Mucosa of descending colon (tissue), 3 donors: ENCODE data around the gene CCDC40. TPM values are rescaled to one million over a fixed set of nuclear protein-coding genes. Genes with fewer than 3 reads are reported as not detected.
A peak's percentile ranks its signal among the peaks of the same experiment; 100 is the strongest.

ENCODE experiments used
- ATAC-seq: fragments of 200-7000 bp; cut with Tn5 transposase; one replicate; pipeline ENCODE4 v1.9.1; 2020; ENCODE audit warnings: mild to moderate bottlenecking, moderate library complexity
- DNase-seq, 3 donors: peaks; one replicate each; pipeline ENCODE4 v3.0.0-alpha.2; 2020
- H3K36me3 ChIP-seq: fragments of 200-600 bp; one replicate; pipeline ENCODE4 v1.8.0; 2021; ENCODE audit warnings: low read depth, mild to moderate bottlenecking
- H3K4me1 ChIP-seq: fragments of 200-600 bp; one replicate; pipeline ENCODE4 v1.8.0; 2021; ENCODE audit warnings: low read depth, mild to moderate bottlenecking
- H3K4me3 ChIP-seq: fragments of 200-600 bp; one replicate; pipeline ENCODE4 v1.8.0; 2021; ENCODE audit warnings: mild to moderate bottlenecking
- H3K9me3 ChIP-seq: fragments of 200-600 bp; one replicate; pipeline ENCODE4 v1.8.0; 2021; ENCODE audit warnings: mild to moderate bottlenecking
- intact Hi-C, 2 donors: fragments of 100-400 bp; cut with DNase I in 1 of 2; cut with micrococcal nuclease in 1 of 2; formaldehyde crosslinking; loops; one replicate each; pipeline versions ENCODE4 v1.11.0 to v1.11.1; 2022; cut with DNase I, micrococcal nuclease
- total RNA-seq, 3 donors: library from RNA; stranded (reverse); fragmentation: NEBNext Ultra II Directional in 2 of 3; extraction: Animal tissue kit (Norgen Biotek cat#: 25700) in 2 of 3; gene quantifications; one replicate each; pipeline versions ENCODE4 v1.2.1 to v1.2.4, GENCODE V29; 2021 to 2023
- TF ChIP-seq, protein P1 (sequence below): fragments of 200-600 bp; IDR thresholded peaks from one replicate; pipeline ENCODE4 v1.8.0; 2022; ENCODE audit warnings: antibody characterized with exemption, mild to moderate bottlenecking
- donor health status: DM: no; HTN: no; CAD: no; lungs with moderate emphysema.
- donor health status: DM: no; HTN: no; CAD: no.
- donor health status: DM: no; HTN: yes; CAD: no.

Gene CCDC40
- total RNA-seq, 3 donors from 2014 or later: 2.1 to 5.9 (median 2.7) TPM

DNA sequence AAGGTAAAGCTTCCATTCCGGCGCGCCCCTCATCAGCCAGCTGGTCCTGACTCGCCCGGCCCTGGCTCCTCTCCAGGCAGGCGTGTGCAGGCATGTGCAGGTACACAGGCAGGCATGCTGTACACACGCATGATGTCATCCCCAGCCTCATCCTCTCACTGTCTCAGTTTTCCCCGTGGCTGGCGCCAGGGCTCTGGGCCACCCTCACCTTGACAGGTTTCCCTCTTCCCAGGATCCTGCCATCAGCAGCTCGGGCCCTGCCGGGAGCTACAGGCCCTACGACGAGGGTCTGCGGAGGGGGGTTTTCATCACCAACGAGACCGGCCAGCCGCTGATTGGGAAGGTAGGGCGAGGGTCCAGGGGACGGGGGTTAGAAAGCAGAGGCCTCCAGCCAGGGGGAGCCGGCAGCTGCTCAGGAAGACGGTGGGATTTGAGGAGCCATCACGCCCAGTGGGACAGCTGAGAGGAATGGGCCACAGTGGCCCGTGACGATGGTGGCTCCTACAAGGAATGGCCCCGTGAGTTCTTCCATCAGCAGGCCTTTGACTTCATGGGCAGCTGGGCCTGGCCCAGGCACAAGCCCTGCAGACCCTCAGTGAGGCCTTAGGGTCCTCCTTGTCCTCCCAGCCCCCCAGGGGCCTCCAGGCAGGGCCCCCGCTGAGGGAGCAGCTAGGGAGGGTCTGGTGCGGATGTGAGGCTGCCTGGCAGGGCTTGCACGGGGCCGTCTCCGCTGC is 73.4 kb downstream of the CCDC40 start:
- TF ChIP-seq, protein P1, sequence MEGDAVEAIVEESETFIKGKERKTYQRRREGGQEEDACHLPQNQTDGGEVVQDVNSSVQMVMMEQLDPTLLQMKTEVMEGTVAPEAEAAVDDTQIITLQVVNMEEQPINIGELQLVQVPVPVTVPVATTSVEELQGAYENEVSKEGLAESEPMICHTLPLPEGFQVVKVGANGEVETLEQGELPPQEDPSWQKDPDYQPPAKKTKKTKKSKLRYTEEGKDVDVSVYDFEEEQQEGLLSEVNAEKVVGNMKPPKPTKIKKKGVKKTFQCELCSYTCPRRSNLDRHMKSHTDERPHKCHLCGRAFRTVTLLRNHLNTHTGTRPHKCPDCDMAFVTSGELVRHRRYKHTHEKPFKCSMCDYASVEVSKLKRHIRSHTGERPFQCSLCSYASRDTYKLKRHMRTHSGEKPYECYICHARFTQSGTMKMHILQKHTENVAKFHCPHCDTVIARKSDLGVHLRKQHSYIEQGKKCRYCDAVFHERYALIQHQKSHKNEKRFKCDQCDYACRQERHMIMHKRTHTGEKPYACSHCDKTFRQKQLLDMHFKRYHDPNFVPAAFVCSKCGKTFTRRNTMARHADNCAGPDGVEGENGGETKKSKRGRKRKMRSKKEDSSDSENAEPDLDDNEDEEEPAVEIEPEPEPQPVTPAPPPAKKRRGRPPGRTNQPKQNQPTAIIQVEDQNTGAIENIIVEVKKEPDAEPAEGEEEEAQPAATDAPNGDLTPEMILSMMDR: no peak
- DNase-seq: no peak
- intact Hi-C loops: no loop called here
- ATAC-seq: no peak
- Histone ChIP-seq H3K4me1 (no peaks in the 10 kb centered on the region), H3K4me3 (no peak overlapping the region), H3K9me3 (no peaks in the 10 kb centered on the region), H3K36me3 (no peaks in the 10 kb centered on the region)

DNA sequence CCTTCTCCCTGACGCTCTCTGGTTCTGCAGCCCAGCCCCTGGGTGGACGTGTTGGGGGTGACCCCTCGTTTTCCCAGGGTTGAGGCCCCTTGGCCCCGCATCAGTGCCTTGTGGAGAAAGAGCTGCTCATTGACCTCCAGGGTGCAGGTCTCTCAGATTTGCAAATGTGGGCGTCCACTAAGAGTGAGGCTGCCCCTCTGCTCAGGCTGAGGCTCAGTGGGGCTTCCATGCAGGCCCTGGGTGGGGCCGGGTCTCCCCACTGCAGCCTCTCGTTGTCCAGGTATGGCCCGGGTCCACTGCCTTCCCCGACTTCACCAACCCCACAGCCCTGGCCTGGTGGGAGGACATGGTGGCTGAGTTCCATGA is 74.0 kb downstream of the CCDC40 start:
- Histone ChIP-seq H3K36me3 (no peaks in the 10 kb centered on the region), H3K9me3 (no peaks in the 10 kb centered on the region), H3K4me3 (no peak overlapping the region), H3K4me1 (no peaks in the 10 kb centered on the region)
- DNase-seq: no peak
- intact Hi-C loops: no loop called here
- TF ChIP-seq, protein P1: no peak
- no peak for ATAC-seq

DNA sequence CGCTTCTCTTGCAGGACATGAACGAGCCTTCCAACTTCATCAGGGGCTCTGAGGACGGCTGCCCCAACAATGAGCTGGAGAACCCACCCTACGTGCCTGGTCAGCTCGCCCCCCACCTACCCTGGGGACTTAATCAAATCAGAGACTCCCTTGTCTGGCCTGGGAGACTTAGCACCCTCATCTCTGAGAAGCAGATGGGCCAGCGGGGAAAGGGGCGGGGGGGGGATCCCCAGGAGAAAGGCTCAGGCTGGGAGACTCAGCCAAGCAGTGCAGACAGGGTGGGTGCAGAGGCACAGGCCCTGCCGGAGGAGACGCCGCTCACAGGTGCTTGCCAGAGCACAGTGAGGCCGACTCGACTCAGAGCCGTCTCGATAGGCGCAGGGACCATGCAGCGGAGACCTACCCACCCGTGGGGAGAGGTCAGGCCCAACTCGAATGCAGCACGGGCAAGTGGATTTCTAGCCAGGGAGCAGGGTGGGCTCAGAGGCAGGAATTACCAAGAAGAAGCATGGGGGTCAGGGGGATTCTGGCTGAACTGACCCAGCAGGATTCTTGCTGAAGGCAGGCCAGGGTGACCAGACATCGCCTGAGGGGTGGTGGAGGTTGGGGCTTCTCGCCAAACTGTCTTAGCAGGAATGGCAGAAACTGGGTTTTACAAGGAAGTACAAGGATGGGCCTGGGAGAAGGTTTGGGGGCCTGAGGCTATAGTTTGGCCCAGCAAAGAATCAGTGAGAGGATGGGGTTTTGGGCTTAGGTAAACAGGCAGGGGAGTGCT is 74.7 kb downstream of the CCDC40 start:
- ATAC-seq (no peak), DNase-seq (no peak)
- intact Hi-C loops: no loop called here
- TF ChIP-seq, protein P1: no peak
- no peaks in the 10 kb centered on the region for H3K9me3 ChIP-seq
- H3K36me3 ChIP-seq: no peaks in the 10 kb centered on the region
- H3K4me3 ChIP-seq: no peak overlapping the region
- no peaks in the 10 kb centered on the region for H3K4me1 ChIP-seq

DNA sequence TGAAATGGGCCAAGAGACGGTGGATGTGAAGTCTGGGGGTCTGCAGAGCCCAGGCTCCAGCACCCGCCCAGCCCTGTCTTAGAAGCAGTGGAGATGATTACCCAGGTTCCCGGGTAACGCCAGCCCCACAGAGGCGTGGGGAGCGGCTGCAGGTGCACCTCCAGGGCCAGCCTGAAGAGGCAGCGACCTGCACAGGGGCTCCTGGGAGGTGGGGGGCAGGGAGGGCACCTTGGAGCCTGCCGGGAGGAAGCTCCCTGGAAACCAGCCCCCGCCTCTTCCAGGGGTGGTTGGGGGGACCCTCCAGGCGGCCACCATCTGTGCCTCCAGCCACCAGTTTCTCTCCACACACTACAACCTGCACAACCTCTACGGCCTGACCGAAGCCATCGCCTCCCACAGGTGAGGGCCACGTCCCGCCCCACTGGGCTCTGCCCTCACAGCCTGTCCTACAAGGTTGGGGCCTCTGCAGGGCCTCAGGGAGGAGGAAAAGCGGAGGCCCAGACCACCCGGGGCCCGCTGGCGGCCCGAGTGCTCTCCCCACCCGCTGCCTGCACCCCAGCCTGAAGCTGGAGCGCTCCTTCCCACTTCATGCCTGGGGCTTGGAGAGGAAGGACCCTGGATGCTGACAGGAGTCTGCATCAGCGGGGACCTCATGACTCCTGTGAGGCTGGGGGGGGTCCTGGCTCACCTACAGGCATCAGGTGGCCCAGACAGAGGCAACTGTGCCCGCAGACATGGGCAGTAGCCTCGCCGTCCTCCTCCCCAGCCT is 75.4 kb downstream of the CCDC40 start:
- ATAC-seq (peak; percentile 22), DNase-seq (no peak)
- Histone ChIP-seq H3K4me1 (no peaks in the 10 kb centered on the region), H3K9me3 (no peaks in the 10 kb centered on the region), H3K4me3 (no peak overlapping the region), H3K36me3 (no peaks in the 10 kb centered on the region)
- intact Hi-C loops: no loop called here
- TF ChIP-seq, protein P1: no peak

DNA sequence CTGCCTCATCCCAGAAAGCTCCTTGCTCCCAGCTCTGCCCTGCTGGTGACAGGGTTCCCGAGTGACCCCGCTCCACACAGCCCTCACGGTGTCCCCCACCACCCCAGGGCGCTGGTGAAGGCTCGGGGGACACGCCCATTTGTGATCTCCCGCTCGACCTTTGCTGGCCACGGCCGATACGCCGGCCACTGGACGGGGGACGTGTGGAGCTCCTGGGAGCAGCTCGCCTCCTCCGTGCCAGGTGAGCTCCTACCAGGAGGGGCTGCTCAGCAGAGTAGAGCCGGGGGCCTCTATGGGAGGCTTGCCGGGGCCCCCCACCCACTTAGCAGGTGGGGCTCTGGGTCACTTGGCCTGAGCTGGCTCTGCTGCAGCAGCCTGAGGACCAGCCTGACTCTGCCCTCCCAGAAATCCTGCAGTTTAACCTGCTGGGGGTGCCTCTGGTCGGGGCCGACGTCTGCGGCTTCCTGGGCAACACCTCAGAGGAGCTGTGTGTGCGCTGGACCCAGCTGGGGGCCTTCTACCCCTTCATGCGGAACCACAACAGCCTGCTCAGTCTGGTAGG is 76.1 kb downstream of the CCDC40 start:
- Histone ChIP-seq H3K4me1 (no peaks in the 10 kb centered on the region), H3K4me3 (no peak overlapping the region), H3K9me3 (no peaks in the 10 kb centered on the region), H3K36me3 (no peaks in the 10 kb centered on the region)
- TF ChIP-seq, protein P1: no peak
- intact Hi-C loops: no loop called here
- DNase-seq (no peak), ATAC-seq (no peak)
